ENCODE results near the gene TMEM223.

DNA sequence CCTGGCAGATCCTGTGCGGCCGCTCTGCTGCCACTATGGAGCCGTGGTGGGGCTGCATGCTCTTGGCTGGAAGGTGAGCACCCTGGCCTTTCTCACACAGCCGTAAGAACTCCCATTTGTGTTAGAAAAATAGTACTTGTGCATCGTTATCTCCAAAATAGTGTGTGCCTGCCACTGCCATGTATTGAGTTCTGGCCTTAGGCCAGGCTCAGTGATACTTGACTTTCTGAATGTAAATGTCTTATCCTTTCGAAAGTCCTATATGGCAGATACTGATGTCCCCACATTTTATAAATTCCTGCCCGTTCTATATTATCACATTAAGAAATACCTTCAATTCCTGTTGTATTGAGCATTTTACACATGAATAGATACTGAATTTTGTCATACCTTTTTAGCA lies 9.1 kb downstream of the TMEM223 start:
- TF ChIP-seq CTCF (optimal IDR thresholded peaks at IDR 0.05 in 1 of 3, IDR thresholded peaks at IDR 0.05 in 1 of 3, conservative IDR thresholded peaks at IDR 0.05 in 1 of 3; ENCODE audit: extremely low read depth in 1 of 3, insufficient read depth in 2 of 3, low read length in 3 of 3), result no peak
- no peak for TF ChIP-seq EZH2 (IDR thresholded peaks at IDR 0.05; ENCODE audit: low read length)
